Retinal pigment epithelial cell (primary cell): ENCODE data around the gene VDAC2.

ENCODE experiments used
- DNase-seq: peaks from one replicate; pipeline ENCODE4 v3.0.0-alpha.2; 2010; ENCODE audit warnings: low read depth
- H3K4me3 ChIP-seq: 2 replicates; pipeline ENCODE4 v1.5.1; 2011; ENCODE audit warnings: mild to moderate bottlenecking, low read length, control low read depth, moderate library complexity
- CTCF ChIP-seq: conservative IDR thresholded peaks from 2 replicates; pipeline ENCODE4 v1.5.1; 2011; ENCODE audit warnings: low read depth, low read length, control low read depth, inconsistent platforms

Gene VDAC2

GRCh38 chr10:75272896-75273295 lies 62.3 kb downstream of the VDAC2 start:
- DNase-seq: no peak
- TF ChIP-seq CTCF: no peak
- no peak overlapping the region for H3K4me3 ChIP-seq

- no peak for DNase-seq
These were observed 65.7 kb downstream of the VDAC2 start for GRCh38 chr10:75276069-75276872.

GRCh38 chr10:75280236-75280635 lies 69.6 kb downstream of the VDAC2 start:
- DNase-seq: no peak
- TF ChIP-seq CTCF: no peak
- H3K4me3 ChIP-seq: no peak overlapping the region

More at GRCh38 chr10:75276069-75276872, 65.7 kb downstream of the VDAC2 start:
- H3K4me3 ChIP-seq: no peak overlapping the region
- TF ChIP-seq CTCF: no peak
